HCEC 1CT (cell line): ENCODE measurements around the gene PTEN.
"Not testable (repeated sequence)": the region's sequence is repeated elsewhere in the genome, so short reads cannot be mapped to it uniquely, and the experiment has no call there.

Source experiments
- DNase-seq: peaks from one replicate; pipeline ENCODE4 v3.0.0-alpha.2; 2017

Gene PTEN

DNA sequence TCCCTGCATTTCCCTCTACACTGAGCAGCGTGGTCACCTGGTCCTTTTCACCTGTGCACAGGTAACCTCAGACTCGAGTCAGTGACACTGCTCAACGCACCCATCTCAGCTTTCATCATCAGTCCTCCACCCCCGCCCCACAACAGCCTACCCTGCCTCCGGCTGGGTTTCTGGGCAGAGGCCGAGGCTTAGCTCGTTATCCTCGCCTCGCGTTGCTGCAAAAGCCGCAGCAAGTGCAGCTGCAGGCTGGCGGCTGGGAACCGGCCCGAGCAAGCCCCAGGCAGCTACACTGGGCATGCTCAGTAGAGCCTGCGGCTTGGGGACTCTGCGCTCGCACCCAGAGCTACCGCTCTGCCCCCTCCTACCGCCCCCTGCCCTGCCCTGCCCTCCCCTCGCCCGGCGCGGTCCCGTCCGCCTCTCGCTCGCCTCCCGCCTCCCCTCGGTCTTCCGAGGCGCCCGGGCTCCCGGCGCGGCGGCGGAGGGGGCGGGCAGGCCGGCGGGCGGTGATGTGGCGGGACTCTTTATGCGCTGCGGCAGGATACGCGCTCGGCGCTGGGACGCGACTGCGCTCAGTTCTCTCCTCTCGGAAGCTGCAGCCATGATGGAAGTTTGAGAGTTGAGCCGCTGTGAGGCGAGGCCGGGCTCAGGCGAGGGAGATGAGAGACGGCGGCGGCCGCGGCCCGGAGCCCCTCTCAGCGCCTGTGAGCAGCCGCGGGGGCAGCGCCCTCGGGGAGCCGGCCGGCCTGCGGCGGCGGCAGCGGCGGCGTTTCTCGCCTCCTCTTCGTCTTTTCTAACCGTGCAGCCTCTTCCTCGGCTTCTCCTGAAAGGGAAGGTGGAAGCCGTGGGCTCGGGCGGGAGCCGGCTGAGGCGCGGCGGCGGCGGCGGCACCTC lies at the start of gene PTEN, which contains the start of gene KLLN:
Gene PTEN, plus strand, starts transcription at position 573 of the 891 bp plus-strand sequence. CDS start 845 bp downstream, outside the sequence.
Gene KLLN, minus strand, starts transcription at position 481 of the 891 bp plus-strand sequence. CDS start 1,046 bp downstream, outside the sequence.
- DNase-seq = peak; percentile 93

DNA sequence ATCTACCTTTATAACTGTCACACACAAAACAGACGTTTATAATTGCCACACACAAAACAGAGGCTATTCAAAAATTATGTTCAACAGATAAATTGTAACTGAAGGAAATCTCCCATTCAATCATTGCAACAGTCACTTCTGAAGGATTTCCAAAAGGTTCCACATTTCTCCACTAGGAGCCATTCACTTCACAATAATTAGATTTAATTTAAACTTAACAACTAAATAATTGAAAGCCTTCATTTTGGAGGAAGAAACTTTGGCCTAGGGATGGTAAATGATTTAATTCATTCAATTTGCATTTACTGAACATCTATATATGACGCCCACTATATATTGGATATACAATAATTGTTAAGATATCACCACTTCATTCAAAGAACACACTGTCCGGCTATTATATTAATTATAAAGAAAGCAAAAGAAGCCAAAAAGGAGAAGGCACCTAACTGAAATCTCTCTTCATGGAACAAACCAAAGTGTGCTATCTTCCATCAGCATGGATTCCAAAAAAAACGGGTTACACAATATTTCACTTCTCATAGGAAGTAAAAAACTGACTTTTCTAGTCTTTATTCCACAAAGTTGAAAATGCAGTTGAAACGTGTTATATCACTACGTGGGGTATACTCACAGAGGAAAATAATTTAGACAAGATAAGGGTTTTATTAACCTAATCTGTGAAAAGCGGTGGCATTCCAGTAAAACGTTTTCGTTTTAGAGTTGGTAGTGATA lies 47.1 kb upstream of the PTEN start:
- no peak for DNase-seq

DNA sequence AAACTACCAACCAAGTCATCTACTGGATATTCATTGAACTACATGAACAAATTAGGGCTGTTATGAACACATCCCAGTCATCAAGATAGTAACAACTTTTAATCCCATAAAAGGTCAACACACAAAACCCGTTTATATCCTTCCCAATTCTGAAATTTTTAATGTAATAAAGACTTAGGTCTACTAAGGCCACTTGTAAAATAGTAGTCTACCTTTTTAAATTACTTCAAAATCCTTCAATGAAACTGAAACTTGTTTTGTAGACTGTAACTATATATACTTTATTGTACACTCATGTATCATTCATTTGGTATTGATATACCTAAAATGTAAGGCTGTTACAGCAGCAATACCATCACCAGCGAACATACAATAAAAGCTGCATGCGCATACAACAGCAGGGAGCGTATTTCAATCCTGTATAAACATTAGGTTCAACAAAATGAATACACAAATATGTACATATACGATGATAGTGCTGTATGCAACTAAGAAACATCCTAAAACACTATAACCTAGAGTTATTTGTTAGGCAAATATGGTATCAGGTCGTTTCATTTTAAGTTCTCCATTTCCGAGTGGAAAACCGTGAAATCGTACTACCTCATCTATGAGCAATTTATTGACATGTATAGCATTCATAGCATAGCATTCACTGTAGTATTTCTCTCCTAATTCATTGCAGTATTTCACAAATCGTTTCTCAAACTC lies 46.4 kb upstream of the PTEN start:
- no peak for DNase-seq

DNA sequence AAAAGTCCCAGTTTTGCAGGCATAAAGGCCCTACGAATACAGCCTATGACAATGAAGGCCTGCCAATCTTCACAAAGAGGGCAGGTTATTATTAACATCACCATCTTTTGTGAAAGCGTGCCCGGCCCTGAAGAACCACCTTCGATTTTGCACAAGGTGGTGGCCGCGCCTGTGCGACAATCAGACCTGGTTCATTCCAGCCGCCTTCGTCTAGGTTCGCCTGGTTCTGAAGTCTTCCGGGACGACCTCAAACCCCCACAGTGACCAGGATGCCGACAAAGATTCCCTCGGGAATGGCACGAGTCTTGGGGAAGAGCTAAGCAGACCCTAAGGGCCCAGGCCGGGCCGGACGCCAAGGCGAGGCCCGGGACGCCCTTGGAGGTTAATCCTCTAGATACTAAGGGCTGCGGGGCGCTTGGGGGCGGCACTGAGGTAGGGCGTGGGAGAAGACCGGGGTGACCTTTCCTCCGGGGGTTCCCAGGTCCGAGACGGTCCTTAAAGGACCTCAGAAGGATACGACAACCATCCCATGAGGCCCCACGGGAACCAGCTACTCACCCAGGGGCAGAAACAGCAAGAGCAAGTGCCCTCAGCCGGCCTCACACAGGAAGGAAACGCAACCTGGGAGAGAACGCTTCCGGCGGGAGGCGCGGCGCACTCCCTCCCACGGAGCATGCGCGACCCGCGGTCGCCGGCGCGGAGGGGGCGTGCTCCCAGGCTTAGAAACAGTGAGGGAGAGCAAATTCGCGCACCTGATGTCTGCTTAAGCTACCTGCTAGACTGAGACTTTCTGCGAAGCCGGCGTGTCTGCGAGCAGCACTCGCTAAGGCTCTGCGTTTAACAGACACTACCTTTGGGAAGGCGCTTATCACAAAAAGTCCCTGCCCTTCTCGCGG lies 45.6 kb upstream of the PTEN start, which contains the start of gene ATAD1:
Gene ATAD1, minus strand, starts transcription at position 618 of the 896 bp plus-strand sequence. CDS start 3,627 bp downstream, outside the sequence.
- peak; percentile 83 for DNase-seq

DNA sequence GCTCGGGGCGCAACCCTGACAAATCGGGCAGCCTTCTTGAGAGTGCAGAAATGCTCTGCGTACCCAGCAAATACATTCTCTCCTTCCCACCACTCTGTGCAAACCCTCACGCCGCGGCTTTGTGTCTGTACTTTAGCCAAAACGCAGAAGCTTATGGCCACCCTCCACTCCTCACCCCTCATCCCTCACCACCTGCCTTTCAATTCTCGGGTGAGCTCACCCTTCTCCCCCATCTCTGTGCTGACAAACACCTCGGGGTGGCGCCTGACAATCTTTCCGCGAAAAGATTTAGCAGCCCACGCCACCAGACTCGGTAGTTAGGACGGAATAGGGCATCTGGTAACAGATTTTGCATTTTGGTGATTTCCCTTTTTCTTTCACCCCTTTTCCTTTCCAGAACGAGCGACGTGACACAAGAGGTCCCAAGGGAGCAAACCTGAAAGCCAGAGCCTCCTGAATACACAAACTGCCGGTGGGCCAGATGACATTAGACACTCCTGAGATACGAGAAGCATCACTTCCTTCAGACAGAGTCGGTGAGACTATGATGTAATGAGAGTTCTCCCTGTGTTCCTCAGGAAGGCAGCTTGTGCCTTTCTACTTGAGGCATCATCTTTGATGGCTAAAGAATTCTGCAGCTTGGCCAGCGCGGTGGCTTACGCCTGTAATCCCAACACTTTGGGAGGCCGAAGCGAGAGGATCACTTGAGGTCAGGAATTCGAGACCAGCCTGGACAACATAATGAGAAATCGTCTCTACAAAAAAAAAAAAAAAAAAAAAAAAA lies 44.7 kb upstream of the PTEN start:
- DNase-seq = peak; percentile 48

DNA sequence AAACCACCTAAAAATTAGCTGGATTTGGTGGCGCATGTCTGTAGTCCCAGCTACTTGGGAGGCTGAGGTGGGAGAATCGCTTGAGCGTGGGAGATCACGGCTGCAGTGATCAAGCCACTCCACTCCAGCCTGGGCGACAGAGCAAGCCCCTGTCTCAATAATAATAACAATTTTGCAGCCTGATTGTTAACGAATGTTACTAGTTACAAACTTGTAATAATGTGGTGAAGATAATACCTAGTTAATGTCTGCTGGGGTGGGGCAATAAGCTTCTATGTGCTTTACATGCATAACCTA lies 44.2 kb upstream of the PTEN start:
- no peak for DNase-seq

DNA sequence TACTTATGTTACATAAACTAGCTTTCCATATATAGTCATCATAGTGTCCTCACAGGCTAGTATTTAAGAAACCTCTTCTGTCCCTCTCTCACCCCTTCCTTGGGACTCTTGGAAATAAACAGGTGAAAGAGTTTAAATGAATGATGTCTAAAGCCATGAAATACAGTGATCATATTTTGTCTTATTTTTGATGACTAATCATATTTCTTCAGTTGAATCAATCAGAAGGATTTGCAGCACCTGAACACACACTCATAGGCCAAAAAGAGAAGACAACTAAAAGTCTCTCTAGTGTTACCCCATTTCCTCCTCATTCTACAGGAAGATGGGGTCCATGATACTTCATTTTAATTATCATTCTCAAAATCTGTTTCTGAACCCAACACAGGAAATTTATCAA lies 36.8 kb upstream of the PTEN start:
- DNase-seq = no peak

DNA sequence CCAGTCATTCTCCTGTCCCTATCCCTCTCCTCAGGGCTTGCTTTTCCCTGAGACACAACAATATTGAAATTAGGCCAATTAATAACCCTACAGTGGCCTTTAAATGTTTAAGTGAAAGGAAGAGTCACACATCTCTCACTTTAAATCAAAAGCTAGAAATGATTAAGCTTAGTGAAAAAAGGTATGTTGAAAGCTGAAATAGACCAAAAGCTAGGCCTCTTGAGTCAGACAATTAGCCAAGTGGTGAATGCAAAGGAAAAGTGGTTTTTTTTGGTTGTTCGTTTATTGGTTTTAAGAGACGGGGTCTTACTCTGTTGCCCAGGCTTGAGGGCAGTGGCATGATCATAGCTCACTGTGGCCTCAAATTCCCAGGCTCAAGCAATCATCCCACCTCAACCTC lies 35.7 kb upstream of the PTEN start:
- no peak for DNase-seq

DNA sequence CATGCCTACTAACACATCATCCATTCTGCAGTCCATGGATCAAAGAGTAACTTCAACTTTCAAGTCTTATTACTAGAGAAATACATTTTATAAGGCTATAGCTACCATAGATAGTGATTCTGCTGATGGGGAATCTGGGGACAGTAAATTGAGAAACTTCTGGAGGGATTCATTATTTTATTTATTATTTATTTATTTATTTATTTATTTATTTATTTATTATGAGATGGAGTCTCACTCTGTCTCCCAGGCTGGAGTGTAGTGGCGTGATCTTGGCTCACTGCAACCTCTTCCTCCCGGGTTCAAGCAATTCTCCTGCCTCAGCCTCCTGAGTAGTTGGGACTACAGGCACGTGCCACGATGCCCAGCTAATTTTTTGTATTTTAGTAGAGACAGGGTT lies 34.4 kb upstream of the PTEN start:
- DNase-seq = not testable (repeated sequence)

DNA sequence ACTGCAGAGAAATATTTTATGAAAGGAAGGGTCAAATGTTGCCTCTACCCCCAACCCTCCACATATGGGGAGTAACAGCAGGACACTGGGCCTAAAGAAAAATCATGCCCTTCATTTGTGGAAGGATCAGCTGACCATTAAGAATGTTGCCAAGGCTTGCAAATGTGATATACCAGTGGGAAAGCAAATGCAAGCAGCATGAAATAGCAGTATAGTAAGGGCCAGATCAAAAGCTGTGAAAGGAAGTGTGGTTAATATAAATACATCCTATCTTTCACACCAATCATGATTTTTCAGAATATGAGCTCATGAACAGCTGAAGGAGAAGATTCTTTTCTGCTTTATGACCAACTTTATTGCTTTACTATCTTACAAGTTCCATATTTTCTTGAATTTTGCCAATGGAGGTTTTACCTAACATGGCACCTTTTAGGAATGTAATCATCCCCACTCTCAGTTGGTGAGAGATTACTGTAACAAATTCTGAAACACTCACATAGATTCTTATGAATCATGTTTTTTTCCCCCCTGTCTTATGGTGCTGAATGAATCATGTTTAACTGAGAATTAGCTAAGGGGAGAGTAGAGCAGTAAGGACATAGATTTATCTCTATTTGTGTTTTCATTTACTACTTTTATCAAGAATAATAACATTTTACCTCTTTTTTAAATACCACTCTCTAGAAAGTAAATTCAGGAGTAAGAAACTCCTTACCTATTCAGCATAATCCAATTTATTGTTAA lies 33.3 kb upstream of the PTEN start:
- no peak for DNase-seq

DNA sequence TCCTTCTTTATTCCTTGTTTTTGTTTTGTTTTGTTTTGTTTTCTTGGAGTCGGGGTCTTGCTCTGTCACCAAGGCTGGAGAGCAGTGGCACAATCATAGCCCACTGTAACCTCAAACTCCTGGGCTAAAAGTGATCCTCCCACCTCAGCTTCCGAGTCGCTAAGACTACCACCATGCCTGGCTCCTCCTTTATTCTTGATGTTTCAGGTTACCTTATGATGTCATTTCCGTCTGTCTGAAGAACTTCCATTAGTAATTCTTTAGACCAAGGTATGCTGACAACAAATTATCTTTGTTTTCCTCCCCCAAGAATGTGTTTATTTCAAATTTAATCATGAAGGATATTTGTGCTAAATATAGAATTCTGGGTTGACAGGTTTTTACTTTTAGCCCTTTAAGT lies 27.3 kb upstream of the PTEN start:
- DNase-seq = no peak

DNA sequence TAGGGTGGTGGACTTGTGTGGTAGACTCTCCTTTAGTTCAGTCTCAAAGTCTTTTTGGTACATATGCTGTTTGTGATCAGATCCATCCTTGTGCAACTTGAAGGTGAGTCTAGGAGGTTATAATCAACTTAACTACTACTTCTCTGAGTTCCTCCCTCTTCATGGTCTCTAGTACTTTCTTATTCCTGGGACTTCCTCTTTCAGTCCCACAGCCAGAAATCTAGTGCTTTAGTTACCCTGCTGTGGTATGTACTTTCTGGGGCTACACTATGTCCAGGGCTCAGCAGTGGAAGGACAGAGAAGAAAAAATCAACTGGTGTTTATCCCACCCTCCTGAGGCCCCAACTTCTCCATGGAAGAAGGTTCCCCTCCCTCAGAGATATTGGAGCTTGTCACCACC lies 26.0 kb upstream of the PTEN start:
- no peak for DNase-seq

DNA sequence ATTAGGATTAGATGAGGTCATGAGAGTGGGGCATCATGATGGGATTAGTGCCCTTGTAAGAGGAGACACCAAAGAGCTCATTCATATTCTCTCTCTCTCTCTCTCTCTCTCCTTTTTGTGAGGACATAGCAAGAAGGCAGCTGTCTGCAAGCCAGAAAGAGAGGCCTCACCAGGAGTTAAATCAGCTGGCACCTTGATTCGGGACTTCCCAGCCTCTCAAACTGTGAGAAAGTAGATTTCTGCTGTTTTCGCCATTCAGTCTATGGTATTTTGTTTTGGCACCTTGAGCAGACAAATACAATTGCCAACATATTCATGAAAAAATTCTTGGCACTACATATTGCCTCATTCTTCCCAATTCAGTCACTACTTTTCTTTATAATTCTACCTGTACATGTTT lies 24.8 kb upstream of the PTEN start:
- DNase-seq = no peak

DNA sequence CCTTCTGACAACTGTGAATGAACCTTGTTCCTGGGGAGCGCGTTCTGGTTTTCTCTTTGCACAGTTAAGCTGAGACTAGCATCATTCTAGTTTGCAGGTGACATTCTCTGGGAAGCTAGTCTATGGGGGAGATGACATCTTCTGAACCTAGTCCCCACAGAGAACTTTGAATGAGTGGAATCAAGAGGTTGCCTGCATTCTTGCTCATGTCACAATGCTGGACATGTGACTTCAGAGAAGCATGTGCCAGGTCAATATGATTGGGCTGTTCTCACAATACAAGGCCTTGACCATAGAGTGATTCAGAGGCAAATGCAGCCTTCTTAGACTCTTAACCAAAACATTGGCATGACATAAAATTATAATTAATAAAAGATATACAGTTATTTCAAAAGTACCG lies 22.2 kb upstream of the PTEN start:
- DNase-seq = no peak

DNA sequence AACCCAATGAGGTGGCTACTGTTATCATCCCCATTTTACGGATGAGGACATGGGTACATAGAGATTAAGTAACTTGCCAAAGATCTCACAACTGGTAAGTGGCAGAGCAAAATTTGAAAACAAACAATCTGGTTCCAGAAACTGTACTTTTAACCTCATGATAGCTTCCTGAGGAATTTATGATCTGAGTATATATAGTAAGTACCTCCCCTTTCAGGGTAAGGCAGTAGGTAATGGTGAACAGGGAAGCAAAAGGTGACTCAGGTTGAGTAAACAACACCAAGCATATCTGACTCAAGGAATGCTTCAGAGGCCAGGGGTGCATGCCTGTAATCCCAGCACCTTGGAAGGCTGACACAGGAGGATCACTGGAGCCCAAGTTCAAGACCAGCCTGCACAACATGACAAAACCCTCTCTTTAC lies 21.2 kb upstream of the PTEN start:
- DNase-seq = no peak

DNA sequence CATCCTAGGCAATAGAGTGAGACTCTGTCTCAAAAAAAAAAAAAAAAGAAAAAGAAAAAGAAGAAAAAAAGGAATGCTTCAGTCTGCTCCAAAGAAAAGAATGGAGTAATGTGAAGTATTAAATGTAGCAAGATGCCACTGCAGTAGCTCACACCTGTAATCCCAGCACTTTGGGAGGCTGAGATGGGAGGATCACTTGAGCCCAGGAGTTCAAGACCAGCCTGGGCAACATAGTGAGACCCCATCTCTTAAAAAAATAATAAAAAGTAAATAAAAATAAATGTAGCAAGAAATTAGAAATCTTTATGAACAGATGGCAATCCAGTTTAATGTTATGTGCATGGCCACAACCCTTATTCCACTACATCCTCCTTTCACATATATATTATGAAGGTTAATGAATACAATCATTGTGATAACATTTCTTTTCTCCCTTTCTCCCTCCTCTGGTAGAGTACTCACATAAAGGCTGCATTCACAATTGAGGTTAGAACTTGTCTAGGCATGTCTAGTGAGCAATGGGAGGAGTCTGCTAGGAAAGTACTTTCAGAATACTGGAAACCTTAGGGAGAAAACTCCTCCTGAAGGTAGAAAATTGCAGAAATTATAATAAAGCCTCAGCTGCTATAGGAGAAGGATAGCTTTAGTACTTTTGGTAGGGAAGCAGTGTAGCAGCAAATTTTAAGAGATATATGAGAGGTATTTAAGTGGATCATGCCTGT lies 20.5 kb upstream of the PTEN start:
- DNase-seq = no peak

DNA sequence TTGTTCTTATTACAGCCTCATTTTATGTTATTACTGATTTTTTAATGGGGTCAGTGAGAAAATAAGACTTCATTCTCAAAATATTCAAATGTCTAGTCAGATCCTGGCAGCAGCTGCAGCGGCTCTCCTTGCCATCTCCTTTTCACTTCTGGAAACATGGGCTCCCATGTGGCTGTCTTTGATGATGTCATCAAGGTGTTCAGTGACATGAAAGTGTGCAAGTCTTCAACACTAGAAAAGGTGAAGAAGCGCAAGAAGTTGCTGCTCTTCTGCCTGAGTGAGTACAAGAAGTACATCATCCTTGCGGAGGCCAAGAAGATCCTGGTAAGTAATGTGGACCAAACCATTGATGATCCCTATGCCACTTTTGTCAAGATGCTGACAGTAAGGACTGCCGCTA lies 19.7 kb upstream of the PTEN start:
- no peak for DNase-seq

DNA sequence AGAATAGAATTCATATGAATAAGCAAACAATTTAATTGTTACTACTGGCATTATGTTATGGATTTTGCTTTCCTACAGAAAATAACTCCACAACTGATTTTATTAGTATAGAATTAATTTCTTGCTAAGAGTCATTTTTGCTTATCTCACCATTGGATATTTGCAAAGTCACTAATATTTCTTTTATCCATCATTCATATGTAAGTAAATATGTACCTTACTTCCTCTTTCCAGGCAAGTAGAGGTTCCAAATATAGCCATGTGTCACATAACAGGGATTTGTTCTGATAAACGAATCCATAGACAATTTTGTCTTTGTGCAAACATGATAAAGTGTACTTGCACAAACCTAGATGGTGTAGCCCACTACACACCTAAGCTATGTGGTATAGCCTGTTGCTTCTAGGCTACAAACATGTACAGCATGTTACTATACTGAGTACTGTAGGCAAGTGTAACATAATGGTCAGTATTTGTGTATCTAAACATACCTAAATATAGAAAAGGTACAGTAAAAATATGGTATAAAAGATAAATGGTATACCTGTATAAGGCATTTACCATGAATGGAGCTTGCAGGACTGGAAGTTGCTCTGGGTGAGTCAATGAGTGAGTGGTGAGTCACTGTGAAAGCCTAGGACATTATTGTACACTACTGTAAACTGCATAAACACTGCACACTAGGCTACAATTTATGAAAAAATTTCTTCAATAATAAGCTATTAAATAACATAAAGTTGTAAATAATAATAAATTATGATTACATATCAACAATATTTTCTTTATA lies 18.4 kb upstream of the PTEN start:
- DNase-seq = peak; percentile 74

DNA sequence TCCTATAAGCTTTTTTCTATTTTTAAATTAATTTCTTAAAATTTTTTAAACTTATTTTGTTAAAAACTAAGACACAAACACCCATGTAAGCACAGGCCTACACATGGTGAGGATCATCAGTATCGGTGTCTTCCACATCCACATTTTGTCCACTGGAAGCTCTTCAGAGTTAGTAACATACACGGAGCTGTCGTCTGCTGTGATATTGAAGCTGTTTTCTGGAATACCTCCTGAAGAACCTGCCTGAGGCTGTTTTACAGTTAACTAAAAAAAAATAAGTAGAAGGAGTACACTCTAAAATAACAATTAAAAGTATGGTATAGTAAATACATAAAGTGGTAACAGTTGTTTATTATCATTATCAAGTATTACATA lies 17.8 kb upstream of the PTEN start:
- no peak for DNase-seq
